8988T (cell line): ENCODE measurements around the gene KRTAP4-3.
"Not testable (repeated sequence)": the region's sequence is repeated elsewhere in the genome, so short reads cannot be mapped to it uniquely, and the experiment has no call there.

Source experiments
- DNase-seq: peaks from one replicate; pipeline ENCODE4 v3.0.0; 2011

Gene KRTAP4-3

GRCh38 chr17:41168121-41168520 lies at the start of gene KRTAP4-3:
TSS of gene KRTAP4-3 (minus strand) at chr17:41168221. CDS start at chr17:41168172, 49 bp downstream.
- DNase-seq = no peak

GRCh38 chr17:41215681-41216080 lies 47.7 kb upstream of the KRTAP4-3 start:
- DNase-seq = no peak

GRCh38 chr17:41212524-41213169 lies 44.6 kb upstream of the KRTAP4-3 start:
- no peak for DNase-seq

- no peak for DNase-seq
Measured at GRCh38 chr17:41211845-41212466, 43.9 kb upstream of the KRTAP4-3 start.

- DNase-seq = no peak
Measured at GRCh38 chr17:41199421-41200078, 31.5 kb upstream of the KRTAP4-3 start.

- DNase-seq = no peak
Measured at GRCh38 chr17:41196068-41196467, 28.0 kb upstream of the KRTAP4-3 start.

GRCh38 chr17:41190328-41190727 lies 22.3 kb upstream of the KRTAP4-3 start:
- no peak for DNase-seq

- not testable (repeated sequence) for DNase-seq
Measured at GRCh38 chr17:41189837-41190318, 21.9 kb upstream of the KRTAP4-3 start, which contains the start of gene KRTAP9-1. TSS of gene KRTAP9-1 (plus strand) at chr17:41189887. CDS start at chr17:41189887, 0 bp downstream.

GRCh38 chr17:41186872-41187271 lies 18.9 kb upstream of the KRTAP4-3 start:
- no peak for DNase-seq

GRCh38 chr17:41185001-41185400 lies 17.0 kb upstream of the KRTAP4-3 start:
- DNase-seq = no peak

- DNase-seq = no peak
Measured at GRCh38 chr17:41184480-41184961, 16.5 kb upstream of the KRTAP4-3 start, which contains the start of gene KRTAP4-1. TSS of gene KRTAP4-1 (minus strand) at chr17:41184911. CDS start at chr17:41184854, 57 bp downstream.

GRCh38 chr17:41178843-41179616 lies 11.0 kb upstream of the KRTAP4-3 start:
- DNase-seq = no peak

- no peak for DNase-seq
Measured at GRCh38 chr17:41178341-41178740, 10.3 kb upstream of the KRTAP4-3 start.

GRCh38 chr17:41177727-41178271 lies 9.8 kb upstream of the KRTAP4-3 start, which contains the start of gene KRTAP4-2:
TSS of gene KRTAP4-2 (minus strand) at chr17:41178221. CDS start at chr17:41178164, 57 bp downstream.
- DNase-seq = no peak

GRCh38 chr17:41176744-41177387 lies 8.8 kb upstream of the KRTAP4-3 start:
- no peak for DNase-seq

GRCh38 chr17:41171886-41172285 lies 3.9 kb upstream of the KRTAP4-3 start:
- no peak for DNase-seq

- DNase-seq = no peak
Measured at GRCh38 chr17:41167561-41167960, 460 bp downstream of the KRTAP4-3 start.

- DNase-seq = no peak
Measured at GRCh38 chr17:41163828-41164227, 4.2 kb downstream of the KRTAP4-3 start.

- DNase-seq = no peak
Measured at GRCh38 chr17:41160648-41161047, 7.4 kb downstream of the KRTAP4-3 start, which contains the start of gene KRTAP4-4. TSS of gene KRTAP4-4 (minus strand) at chr17:41160748. CDS start at chr17:41160691, 57 bp downstream.

GRCh38 chr17:41160190-41160589 lies 7.8 kb downstream of the KRTAP4-3 start:
- not testable (repeated sequence) for DNase-seq

- no peak for DNase-seq
Measured at GRCh38 chr17:41153856-41154255, 14.2 kb downstream of the KRTAP4-3 start.

GRCh38 chr17:41151525-41151924 lies 16.5 kb downstream of the KRTAP4-3 start:
- no peak for DNase-seq
